Measurements from ENCODE around the gene RDX. TPM values are rescaled to one million over a fixed set of nuclear protein-coding genes. Genes with fewer than 3 reads are reported as not detected.
"Not testable (repeated sequence)": the region's sequence is repeated elsewhere in the genome, so short reads cannot be mapped to it uniquely, and the experiment has no call there.

The RDX gene
- total and polyA plus RNA-seq, 9 of the 15 experiments (the other 6 are each of a cell fraction or from before 2014, with no cell fraction given), result 35.6 to 62.1 (median 54.3) TPM

GRCh38 chr11:110308071-110308470 is 11.7 kb upstream of the RDX start:
- 8% methylated on average over 5 of the region's 5 CpGs for WGBS (ENCODE audit: insufficient coverage, low coverage, missing lambda C conversion rate)
- TF ChIP-seq ZNF583 (CRISPR knock-in tag; IDR thresholded peaks at IDR 0.05), result no peak
- TF ChIP-seq ELF2 (CRISPR knock-in tag; IDR thresholded peaks at IDR 0.05), result no peak
- no peak for TF ChIP-seq SLC30A9 (CRISPR knock-in tag; IDR thresholded peaks at IDR 0.05)
- TF ChIP-seq PTTG1 (tag; IDR thresholded peaks at IDR 0.05; ENCODE audit: low read depth), result no peak
- TF ChIP-seq HMG20B (CRISPR knock-in tag; IDR thresholded peaks at IDR 0.05), result no peak
- no peak for TF ChIP-seq POLR2B (IDR thresholded peaks at IDR 0.05; ENCODE audit: low read depth, partially characterized antibody)
- TF ChIP-seq ZBTB33 (CRISPR knock-in tag; IDR thresholded peaks at IDR 0.05), result no peak
- no peak for TF ChIP-seq ADNP (tag; IDR thresholded peaks at IDR 0.05)
- TF ChIP-seq ZNF75A (CRISPR knock-in tag; IDR thresholded peaks at IDR 0.05), result no peak
- no peak for TF ChIP-seq CREBBP (IDR thresholded peaks at IDR 0.05; ENCODE audit: low read depth, low read length)
- no peak for TF ChIP-seq DDX20 (tag; IDR thresholded peaks at IDR 0.05; ENCODE audit: low read depth)
- no peak for TF ChIP-seq HSF4 (CRISPR knock-in tag; IDR thresholded peaks at IDR 0.05; ENCODE audit: borderline replicate concordance)
- Histone ChIP-seq H3K9ac (ENCODE audit: insufficient read depth in 1 of 2, low read depth in 2 of 2, low read length in 2 of 2) (peak overlapping the region in 1 of 2 experiments; percentile 48; a peak in 1 of 4 replicates), H3K4me2 (ENCODE audit: insufficient read depth, low read length) (no peak overlapping the region), H3K9me1 (ENCODE audit: control insufficient read depth, insufficient read depth, low read length) (no peaks in the 10 kb centered on the region), H3K27me3 (ENCODE audit: control insufficient read depth in 2 of 2, insufficient read depth in 2 of 2, low read length in 2 of 2) (peaks cover 0 to 4% of the 10 kb centered on the region in 2 experiments; a peak in 1 of 5 replicates), H3K36me3 (ENCODE audit: control insufficient read depth, insufficient read depth, low read length) (no peaks in the 10 kb centered on the region), H3K4me1 (replicated peaks in 1 of 2; ENCODE audit: control insufficient read depth in 2 of 2, insufficient read depth in 2 of 2, low read length in 2 of 2) (peaks cover 0 to 7% of the 10 kb centered on the region in 2 experiments; a peak in 2 of 5 replicates), H3K9me3 (replicated peaks; ENCODE audit: control insufficient read depth, insufficient read depth, low read depth, low read length) (no peaks in the 10 kb centered on the region), H3K27ac (ENCODE audit: extremely low read depth, low read depth, low read length) (no peak overlapping the region), H2AFZ (ENCODE audit: low read depth, low read length) (0 out of 2 replicates have a peak overlapping the region, but pooled peaks have one; percentile 34), H4K20me1 (replicated peaks; ENCODE audit: control insufficient read depth, insufficient read depth, low read length) (no peaks in the 10 kb centered on the region), H3K79me2 (ENCODE audit: control insufficient read depth, insufficient read depth, low read length) (no peaks in the 10 kb centered on the region), H3K4me3 (no peak overlapping the region)
- intact Hi-C loops (cut with micrococcal nuclease) (no loop called here), in situ Hi-C loops (cut with MboI) (no loop called here)
- DNase-seq (ENCODE audit: extremely low read depth in 1 of 4, low spot score in 3 of 4), result no peak
- POLR2A ChIA-PET, result no interaction called here
- BruUV-seq (replicated peaks), result no TSS peak
- ATAC-seq, result peak; percentile 61
- FAIRE-seq, result no peak
- CTCF ChIA-PET (ENCODE audit: low intra/inter-chr PET ratio), result no interaction called here

- in situ Hi-C loops (cut with MboI), result not testable (repeated sequence)
These were observed 9.6 kb upstream of the RDX start for GRCh38 chr11:110306019-110306388.

More at GRCh38 chr11:110306019-110306388, 9.6 kb upstream of the RDX start:
- H3K36me3 ChIP-seq (ENCODE audit: control insufficient read depth, insufficient read depth, low read length); H3K4me2 ChIP-seq (ENCODE audit: insufficient read depth, low read length); H3K27me3 ChIP-seq (ENCODE audit: control insufficient read depth in 2 of 2, insufficient read depth in 2 of 2, low read length in 2 of 2); H3K79me2 ChIP-seq (ENCODE audit: control insufficient read depth, insufficient read depth, low read length); CTCF ChIA-PET (ENCODE audit: low intra/inter-chr PET ratio); H3K4me1 ChIP-seq (replicated peaks in 1 of 2; ENCODE audit: control insufficient read depth in 2 of 2, insufficient read depth in 2 of 2, low read length in 2 of 2); POLR2A ChIA-PET; FAIRE-seq; H2AFZ ChIP-seq (ENCODE audit: low read depth, low read length); BruUV-seq (replicated peaks); H3K9me3 ChIP-seq (replicated peaks; ENCODE audit: control insufficient read depth, insufficient read depth, low read depth, low read length); H3K9ac ChIP-seq (ENCODE audit: insufficient read depth in 1 of 2, low read depth in 2 of 2, low read length in 2 of 2); H3K4me3 ChIP-seq; DNase-seq (ENCODE audit: extremely low read depth in 1 of 4, low spot score in 3 of 4); ATAC-seq; H3K9me1 ChIP-seq (ENCODE audit: control insufficient read depth, insufficient read depth, low read length); H3K27ac ChIP-seq (ENCODE audit: extremely low read depth, low read depth, low read length); intact Hi-C loops (cut with micrococcal nuclease); H4K20me1 ChIP-seq (replicated peaks; ENCODE audit: control insufficient read depth, insufficient read depth, low read length): not testable (repeated sequence)
- 0% methylated on average over 1 of the region's 4 CpGs for WGBS (ENCODE audit: insufficient coverage, low coverage, missing lambda C conversion rate)

Data from K562 (cell line).